ENCODE results near the gene HIRA.
"Not testable (repeated sequence)": the region's sequence is repeated elsewhere in the genome, so short reads cannot be mapped to it uniquely, and the experiment has no call there.

Gene HIRA

DNA sequence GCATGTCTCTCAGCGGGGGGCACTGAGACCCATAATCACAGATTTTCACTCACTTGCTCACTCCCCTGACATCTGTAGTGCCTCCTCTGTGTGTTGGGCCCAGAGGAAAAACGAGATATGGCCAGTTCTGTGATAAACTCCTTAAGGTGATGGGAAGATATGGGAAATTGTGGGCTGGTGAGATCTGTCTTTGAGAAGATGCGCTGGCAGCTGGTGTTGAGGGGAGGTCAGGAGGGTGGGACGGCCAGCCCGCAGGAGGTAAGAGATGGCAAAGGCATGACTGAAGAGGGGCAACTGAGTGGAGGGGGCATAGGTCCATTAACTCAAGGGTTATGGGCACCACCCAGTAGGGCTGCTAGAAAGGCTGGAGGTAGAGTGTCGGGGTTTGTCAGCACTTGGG is 79.9 kb downstream of the HIRA start:
- no peak for DNase-seq

DNA sequence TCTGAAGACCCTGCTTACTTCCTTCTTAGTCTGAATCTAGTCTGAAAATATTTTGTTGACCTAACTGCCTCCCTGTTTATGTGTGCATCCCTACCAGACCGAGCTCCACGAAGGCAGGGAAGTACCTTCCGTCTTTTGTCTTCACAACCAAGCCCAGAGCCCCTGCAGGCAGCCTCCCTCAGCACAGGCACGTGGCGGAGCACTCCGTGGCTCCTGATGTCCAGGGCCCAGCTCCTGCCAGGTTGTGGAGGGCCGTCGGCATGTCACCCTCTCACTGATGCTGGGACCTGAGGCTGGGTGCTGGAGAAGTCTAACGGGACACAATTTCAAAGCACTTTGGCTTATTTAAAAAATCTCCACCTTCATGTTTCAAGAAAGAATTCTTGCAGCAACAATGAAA is 80.6 kb downstream of the HIRA start:
- DNase-seq = no peak

DNA sequence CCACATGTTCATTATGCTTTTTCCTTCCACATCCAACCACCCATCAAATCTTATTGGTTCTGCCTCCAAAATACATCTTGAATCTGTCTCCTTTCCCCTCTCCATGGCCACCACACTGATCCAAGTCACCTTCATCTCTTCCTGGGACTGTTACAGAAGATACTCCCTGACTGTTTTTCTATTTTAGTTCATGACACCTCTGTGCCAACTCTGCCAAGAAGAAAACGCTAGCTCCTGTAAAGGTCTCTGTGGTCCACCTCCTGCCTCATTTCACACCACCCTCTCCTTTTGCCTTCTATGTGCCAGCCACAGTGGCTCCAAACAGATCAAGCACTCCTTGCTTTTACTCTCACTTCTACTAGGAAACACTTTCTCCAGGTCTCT is 81.1 kb downstream of the HIRA start:
- DNase-seq = no peak

DNA sequence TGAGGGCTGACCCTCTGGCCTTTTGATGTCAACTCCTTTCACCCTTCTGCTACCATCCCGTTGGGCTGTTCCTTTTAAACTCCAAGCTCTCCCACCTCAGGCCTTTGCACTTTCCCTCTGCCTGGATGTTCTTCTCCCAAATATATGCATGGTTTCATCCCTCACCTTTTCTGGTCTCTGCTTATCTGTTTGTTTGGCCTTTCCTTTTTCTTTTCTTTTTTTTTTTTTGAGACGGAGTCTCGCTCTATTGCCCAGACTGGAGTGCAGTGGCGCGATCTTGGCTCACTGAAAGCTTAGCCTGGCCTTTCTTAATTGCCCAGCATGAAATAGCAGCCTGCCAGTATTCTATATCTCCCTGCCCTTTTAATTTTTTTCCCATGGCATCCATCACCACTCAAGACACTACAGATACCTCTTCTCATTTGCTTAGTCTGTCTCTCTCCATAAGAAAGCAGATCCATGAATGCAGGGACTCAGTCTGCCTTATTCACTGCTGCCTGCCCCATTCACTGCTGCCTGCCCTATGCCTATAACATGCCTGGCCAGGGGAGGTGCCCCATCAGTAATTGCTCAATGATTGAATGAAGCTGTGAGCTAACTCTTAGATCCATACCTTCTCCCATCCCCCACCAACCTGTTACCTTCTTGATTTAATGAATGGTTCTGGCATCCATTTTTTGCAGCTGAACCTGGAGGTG is 81.6 kb downstream of the HIRA start:
- DNase-seq = no peak

DNA sequence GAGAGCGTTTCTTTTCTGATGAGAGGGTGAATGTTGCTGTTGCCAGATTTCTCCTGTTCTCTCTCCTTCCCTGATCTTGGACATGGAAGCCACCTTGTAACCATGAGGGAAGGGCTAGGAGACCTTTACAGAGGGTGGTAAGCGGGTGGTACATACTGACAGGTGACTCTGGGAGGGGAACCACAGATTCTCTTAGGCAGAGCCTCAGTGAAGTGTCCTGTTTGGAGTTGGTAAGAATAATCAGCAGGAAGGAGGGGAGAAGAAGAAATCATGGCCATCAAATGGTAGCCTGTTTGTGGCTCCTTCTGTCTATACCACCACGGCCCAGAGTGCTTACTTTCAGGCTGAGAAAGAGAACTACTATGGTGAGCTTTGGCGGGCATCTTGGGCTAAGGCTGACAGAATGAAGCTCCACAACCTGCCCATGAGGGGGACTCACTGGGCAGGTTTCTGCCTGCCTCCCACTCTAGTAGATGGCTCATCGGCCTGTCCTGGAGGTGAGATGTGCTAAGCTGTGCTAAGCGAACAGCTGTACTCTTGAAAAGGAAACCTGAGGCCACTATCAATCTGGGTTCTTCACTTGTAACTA is 84.8 kb downstream of the HIRA start:
- no peak for DNase-seq

DNA sequence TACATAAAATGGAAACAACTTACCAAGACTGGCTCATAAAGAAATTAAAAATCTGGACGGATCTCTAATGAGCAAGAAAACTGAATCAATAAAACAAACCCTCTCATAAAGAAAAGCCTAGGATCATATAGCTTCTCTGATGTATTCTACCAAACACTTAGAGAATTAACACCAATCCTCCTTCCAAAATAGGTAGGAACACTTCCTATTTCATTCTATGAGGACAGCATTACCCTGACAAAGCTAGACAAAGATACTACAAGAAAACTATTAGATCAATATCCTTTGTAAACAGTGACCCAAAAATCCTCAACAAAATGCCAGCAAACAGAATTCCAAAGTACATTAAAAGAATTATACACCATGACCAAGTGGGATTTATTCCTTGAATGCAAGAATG is 87.1 kb downstream of the HIRA start:
- DNase-seq = no peak

DNA sequence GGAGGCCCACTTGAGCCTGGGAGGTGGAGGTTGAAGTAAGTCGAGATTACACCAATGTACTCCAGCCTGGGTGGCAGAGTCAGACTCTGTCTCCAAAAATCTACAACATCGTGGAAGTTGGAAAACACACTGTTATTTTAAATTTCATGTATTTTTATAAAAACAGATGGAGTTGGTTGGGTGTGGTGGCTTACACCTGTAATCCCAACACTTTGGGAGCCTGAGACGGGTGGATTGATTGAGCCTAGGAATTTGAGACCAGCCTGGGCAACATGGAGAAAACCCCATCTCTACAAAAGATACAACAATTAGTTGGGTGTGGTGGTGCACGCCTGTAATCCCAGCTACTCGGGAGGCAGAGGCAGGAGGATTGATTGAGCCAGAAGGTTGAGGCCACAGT is 88.1 kb downstream of the HIRA start:
- DNase-seq = no peak

DNA sequence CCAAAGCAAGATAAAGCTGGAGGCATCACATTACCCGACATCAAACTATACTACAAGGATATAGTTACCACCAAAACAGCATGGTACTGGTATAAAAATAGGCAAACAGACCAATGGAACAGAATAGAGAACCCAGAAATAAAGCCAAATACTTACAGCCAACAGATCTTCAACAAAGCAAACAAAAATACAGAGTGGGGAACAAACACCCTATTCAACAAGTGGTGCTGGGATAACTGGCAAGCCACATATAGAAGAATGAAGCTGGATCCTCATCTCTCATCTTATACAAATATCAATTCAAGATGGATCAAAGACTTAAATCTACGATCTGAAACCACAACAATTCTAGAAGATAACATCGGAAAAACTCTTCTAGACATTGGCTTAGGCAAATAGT is 90.0 kb downstream of the HIRA start:
- no peak for DNase-seq

DNA sequence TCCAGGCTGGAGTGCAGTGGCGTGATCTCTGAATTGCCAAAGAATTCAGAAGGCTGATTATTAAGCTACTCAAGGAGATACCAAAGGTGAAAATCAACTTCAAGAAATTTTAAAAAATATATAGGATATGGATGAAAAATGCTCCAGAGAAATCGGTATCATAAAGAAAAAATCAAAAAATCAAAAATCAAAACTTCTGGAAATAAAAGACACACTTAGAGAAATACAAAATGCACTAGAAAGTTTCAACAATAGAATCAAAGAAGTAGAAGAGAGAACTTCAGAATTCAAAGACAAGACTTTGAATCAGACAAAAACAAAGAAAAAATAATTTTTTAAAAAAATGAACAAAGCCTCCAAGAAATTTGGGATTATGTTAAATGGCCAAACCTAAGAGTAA is 94.4 kb downstream of the HIRA start:
- DNase-seq = no peak

DNA sequence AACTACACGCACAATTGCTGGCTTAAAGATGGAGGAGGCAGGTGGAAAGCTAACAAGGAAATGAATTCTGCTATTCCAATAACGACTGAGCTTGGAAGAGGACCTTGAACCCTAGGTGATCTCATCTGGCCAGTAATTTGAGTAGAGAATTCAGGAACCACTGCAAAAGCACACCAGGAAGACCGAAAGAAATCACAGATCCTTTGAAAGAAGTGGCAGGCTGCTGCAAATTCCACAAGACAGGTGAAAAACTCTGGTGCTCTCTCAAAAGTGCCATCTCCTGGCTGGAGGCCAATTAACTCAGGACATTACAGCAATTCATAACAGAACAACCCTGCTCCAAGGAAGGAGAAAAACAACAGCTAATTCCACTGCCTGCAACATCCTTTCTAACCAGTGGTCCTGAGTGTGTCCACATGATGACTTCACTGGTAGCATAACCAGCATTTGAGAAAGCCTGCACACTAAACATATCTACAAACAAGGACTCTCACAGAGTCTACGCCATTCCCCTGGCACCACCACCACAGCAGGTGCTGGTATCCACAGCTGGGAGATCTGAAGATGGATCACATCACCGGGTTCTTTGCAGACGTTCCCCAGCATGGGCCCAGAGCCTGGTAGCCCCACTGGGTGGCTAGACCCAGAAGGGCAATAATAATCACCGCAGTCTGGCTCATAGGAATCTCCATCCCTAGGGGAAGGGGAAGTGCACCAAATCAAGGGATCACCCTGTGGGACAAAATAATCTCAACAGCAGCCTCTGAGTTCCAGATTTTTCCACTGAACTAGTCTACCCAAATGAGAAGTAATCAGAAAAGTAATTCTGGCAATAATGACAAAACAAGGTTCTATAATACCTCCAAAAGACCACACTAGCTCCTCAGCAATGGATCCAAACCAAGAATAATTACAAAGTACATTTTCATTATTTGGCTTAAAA is 95.1 kb downstream of the HIRA start:
- DNase-seq = no peak

DNA sequence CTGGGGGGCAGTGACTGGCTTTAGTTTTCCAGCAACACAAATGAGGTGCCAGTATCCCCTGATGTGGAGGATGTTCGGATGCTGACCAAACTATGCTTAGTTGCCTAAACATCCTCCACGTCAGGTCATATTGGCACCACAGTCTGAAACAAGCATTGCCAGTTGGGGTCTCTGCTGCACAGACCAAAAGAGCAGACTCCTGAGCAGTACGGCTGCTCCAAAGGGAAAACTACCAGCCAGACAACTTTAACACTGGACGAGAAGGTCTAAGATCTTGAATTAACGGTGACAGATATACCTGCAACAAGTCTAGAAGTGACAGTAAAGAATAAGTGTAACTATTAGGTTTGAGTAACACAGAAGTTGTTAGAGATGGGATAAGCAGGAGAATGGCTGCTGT is 99.6 kb downstream of the HIRA start:
- DNase-seq = no peak

DNA sequence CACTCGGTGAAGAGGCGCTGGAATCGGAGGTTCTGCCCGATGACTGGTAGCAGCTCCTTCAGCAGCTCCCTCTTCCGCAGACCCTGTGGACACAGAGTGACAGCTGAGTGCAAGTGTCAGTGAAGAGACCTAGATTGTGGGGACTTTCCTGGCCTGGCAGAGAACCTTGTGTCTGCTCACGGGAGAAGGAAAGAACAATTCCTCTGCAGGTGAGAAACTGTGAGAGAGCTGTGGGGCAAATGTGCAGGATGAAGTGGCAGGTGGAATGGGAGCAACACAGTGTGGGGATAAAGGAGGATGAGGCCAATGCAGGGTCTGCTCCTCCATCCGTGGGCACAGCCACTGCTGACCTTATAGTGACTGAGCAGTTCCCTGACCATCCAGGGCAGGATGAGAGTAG is 100.1 kb downstream of the HIRA start:
- DNase-seq = no peak

DNA sequence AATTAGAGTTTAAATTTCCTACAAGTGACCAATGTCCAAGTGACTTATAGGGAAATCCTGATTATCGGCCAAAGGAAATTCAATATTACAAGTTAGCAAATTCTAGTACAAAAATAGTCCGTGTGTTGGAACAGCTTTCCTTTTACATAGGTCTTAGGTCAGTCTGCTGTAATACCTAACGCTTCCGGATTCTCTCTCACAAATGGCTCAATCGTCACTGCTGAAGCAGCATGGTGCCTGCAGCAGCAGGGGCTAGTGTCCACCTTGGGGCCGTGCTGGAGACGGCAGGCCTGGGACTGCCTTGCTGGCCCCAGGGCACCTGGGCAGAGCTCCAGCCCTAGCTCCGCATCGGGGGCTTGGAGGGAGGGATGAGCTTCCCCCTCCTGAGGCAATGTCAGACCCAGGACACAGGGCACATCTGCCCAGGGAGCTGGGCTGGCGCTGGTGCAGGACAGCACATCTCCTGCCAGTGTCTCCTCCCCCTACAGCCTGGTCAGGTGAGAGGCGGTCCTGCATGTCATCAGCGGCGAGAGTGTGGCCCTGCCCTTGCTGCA is 100.6 kb downstream of the HIRA start:
- no peak for DNase-seq

DNA sequence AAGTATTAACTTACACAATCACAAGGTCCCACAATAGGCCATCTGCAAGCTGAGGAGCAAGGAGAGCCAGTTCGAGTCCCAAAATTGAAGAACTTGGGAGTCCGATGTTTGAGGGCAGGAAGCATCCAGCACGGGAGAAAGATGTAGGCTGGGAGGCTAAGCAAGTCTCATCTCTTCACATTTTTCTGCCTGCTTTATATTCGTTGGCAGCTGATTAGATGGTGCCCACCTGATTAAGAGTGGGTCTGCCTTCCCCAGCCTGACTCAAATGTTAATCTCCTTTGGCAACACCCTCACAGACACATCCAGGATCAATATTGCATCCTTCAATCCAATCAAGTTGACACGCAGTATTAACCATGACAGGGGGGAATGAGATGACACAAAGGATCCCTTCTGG is 101.3 kb downstream of the HIRA start:
- not testable (repeated sequence) for DNase-seq

DNA sequence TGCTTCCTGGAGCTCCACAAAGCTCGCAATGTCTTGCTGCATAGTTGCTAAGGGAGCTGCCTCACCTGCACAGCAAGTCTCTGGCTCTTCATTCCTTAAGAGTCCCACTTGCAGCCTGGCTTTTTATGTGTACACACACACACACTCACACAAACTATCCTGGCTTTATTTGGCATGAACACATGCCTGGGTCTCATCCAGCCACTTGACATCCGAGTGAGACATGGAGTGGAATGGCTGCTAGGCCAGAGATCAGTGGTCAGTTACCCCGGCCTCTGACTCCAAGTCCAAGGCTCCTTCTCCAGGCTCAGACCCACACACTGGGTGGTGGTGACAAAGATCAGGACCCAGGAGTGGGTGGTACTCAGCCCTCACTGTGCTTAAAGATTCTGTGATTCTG is 102.1 kb downstream of the HIRA start:
- DNase-seq = no peak

DNA sequence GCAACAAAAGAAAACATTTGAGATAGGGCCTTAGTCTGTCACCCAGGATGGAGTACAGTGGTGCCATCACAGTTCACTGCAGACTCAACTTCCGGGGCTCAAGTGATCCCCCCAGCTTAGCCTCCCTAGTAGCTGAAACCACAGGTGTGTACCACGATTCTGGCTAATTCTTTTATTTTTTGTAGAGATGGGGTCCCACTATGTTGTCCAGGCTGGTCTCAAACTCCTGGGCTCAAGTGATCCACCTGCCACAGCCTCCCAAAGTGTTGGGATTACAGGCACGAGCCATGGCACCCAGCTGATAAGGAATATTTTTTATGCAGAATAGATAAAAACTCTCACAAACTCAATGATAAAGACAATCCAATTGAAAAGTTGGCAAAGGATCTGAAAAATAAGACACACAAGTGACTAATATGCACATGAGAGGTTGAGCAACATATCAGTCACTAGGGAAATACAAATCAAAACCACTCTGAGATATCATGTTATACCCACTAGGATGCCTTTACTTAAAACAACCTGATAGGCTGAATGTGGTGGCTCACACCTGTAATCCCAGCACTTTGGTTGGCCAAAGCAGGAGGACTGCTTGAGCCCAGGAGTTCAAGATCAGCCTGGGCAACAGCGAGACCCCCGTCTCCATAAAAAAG is 106.1 kb downstream of the HIRA start:
- DNase-seq = no peak

DNA sequence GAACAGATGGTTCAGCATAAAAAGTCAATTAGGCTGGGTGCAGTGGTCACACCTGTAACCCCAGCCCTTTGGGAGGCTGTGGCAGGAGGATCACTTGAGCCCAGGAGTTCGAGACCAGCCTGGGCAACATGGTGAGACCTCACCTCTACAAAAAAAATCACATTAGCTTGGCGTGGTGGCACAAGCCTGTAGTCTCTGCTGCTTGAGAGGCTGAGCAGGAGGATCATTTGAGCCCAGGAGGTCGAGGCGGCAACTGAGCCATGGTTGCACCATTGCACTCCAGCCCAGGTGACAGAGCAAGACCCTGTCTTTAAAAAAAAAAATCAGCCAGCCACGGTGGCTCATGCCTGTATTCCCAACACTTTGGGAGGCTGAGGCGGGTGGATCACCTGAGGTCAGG is 108.1 kb downstream of the HIRA start:
- DNase-seq = not testable (repeated sequence)

DNA sequence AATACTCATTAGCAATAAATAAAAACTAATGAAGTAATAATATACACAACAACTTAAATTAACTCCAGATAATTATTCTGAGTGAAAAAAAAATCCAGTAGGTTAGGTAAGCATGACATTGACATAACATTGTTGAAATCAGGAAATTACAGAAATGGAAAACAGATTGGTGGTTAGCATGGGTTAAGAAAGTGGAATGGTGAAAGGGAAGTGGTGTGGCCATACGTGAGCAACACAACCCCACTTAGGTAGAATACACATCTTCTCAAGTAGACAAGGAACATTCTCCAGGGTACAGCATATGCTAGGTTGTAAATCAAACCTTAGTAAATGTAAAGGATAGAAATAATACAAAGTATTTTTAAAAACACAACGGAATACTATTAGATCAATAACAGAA is 109.8 kb downstream of the HIRA start:
- DNase-seq = no peak

DNA sequence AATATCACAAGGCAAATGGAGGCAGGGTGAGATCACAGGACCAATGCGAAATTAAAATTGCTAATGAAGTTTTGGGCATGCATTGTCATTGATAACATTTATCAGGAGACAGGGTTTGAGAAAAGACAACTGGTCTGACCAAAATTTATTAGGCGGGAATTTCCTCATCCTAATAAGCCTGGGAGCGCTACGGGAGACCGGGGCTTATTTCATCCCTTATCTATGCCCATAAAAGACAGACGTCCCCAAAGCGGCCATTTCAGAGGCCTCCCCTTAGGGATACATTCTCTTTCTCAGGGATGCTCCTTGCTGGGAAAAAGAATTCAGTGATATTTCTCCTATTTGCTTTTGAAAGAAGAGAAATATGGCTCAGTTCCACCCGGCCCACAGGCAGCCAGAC is 111.4 kb downstream of the HIRA start:
- DNase-seq = not testable (repeated sequence)

DNA sequence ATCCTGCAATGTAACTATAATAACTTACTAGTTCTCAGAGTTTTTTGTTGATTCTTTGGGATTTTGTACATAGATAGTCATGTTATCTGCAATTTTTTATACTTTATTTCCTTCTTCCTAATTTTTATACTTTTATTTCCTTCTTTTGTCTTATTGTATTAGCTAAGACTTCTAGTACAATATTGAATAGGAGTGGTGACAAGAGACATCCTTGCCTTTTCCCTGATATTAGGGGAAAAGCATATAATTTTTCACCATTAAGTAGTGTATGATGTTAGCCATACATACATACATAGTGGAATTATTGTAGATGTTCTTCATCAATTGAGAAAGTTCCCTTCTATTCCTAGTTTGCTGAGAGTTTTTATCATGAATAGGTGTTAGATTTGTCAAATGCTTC is 112.3 kb downstream of the HIRA start:
- no peak for DNase-seq

DNA sequence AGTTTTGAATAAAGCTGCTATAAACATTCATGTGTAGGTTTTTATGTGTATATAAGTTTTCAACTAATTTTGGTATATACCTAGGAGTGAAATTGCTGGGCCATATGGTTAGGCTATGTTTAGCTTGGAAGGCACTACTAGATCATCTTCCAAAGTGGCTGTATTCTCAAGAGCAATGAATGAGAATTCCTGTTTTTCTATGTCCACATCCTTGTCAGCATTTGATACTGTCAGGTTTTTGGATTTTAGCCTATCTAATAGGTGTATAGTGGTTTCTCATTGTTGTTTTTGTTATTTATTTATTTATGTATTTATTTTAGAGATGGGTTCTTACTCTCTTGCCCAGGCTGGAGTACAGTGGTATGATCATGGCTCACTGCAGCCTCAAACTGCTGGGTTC is 113.7 kb downstream of the HIRA start:
- DNase-seq = no peak

DNA sequence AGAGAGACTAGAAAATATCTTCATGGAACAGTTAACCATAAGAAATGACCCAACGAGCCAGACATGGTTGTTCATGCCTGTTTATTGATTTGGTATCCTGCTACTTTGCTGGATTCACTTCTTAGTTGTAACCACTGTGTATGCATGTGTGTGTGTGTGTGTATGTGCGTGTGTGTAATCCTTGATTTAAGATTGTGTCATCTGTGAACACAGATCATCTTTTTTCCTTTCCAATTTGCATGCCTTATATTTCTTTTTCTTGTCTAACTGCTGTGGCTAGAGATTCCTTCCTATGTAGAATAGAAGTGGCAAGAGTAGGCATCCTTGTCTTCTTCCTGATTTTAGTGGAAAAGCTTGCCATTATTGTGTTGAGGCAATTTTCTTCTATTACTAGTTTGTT is 123.7 kb downstream of the HIRA start:
- DNase-seq = no peak

DNA sequence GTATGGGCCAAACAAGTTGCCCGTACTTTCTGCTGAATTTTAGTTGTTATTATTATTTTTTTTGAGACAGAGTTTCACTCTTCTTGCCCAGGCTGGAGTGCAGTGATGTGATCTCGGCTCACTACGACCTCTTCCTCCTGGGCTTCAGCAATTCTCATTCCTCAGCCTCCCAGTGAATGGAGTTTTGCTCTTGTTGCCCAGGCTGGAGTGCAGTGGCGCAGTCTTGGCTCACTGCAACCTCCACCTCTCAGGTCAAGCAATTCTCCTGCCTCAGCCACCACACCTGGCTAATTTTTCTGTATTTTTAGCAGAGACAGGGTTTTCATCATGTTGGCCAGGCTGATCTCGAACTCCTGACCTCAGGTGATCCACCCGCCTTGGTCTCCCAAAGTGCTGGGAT is 125.0 kb downstream of the HIRA start:
- not testable (repeated sequence) for DNase-seq

Measured in activated T-cell treated with anti-CD3 and anti-CD28 coated beads, Interleukin-2, amount 50 U/mL, for 48 hours (primary cell).